Liver (tissue), 3 donors: ENCODE measurements around the gene GNG2.

Experiments used
- EGR1 ChIP-seq, 2 donors: IDR thresholded peaks; 2 replicates each; pipeline ENCODE4 v1.6.1; 2016 to 2018; ENCODE audit warnings: antibody characterized with exemption in 2 of 2, low read depth in 2 of 2
- FOXA1 ChIP-seq: IDR thresholded peaks from 2 replicates; pipeline ENCODE4 v1.6.1; 2016; ENCODE audit warnings: antibody characterized with exemption
- JUND ChIP-seq, 2 donors: IDR thresholded peaks; 2 replicates each; pipeline ENCODE4 v1.6.1; 2016; ENCODE audit warnings: antibody characterized with exemption in 2 of 2
- RAD21 ChIP-seq, 2 donors: IDR thresholded peaks; 2 replicates each; pipeline ENCODE4 v1.6.1; 2016; ENCODE audit warnings: antibody characterized with exemption in 2 of 2, mild to moderate bottlenecking in 2 of 2
- SP1 ChIP-seq: IDR thresholded peaks from 2 replicates; pipeline ENCODE4 v1.6.1; 2018; ENCODE audit warnings: antibody characterized with exemption, mild to moderate bottlenecking
- TAF1 ChIP-seq: conservative IDR thresholded peaks from 2 replicates; pipeline ENCODE4 v1.6.1; 2016; ENCODE audit warnings: antibody characterized with exemption, mild to moderate bottlenecking
- TF ChIP-seq, protein P1 (sequence below): fragments of 150-350 bp; IDR thresholded peaks from 2 replicates; pipeline ENCODE4 v1.5.1; 2017; ENCODE audit warnings: improper control_type of control experiment, low read depth, low read length; ENCODE audit not compliant: missing input control
- donor health status: healthy.
- donor health status: healthy.

DNA sequence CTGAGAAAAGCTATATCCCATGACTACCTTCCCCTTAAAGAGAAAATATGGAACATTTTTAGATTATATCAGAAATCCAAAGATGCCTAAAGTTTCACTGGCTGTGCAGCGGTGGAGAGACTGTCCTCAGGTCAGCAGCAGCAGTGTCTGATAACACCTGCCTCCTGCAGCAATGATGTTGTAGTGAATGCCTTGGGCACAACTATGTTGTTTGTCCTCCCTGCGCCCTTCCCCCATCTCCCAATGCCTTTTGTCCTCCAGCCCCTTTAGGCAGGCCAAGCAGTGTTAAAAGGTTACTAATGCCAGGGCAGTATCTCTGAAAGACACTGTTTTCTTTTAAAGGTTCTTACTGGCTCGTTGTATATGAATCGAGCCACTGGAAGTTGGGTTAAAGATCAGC is 142.1 kb downstream of the GNG2 start:
- TF ChIP-seq, protein P1, sequence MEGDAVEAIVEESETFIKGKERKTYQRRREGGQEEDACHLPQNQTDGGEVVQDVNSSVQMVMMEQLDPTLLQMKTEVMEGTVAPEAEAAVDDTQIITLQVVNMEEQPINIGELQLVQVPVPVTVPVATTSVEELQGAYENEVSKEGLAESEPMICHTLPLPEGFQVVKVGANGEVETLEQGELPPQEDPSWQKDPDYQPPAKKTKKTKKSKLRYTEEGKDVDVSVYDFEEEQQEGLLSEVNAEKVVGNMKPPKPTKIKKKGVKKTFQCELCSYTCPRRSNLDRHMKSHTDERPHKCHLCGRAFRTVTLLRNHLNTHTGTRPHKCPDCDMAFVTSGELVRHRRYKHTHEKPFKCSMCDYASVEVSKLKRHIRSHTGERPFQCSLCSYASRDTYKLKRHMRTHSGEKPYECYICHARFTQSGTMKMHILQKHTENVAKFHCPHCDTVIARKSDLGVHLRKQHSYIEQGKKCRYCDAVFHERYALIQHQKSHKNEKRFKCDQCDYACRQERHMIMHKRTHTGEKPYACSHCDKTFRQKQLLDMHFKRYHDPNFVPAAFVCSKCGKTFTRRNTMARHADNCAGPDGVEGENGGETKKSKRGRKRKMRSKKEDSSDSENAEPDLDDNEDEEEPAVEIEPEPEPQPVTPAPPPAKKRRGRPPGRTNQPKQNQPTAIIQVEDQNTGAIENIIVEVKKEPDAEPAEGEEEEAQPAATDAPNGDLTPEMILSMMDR = no peak
- TF ChIP-seq SP1 (no peak), EGR1 (IDR thresholded peaks at IDR 0.05; ENCODE audit: low read depth in 2 of 2) (no peak), RAD21 (IDR thresholded peaks at IDR 0.05) (no peak), FOXA1 (no peak), JUND (IDR thresholded peaks at IDR 0.05) (no peak), TAF1 (no peak)
